ENCODE measurements around the gene APCDD1.
A peak's percentile ranks its signal among the peaks of the same experiment; 100 is the strongest.
"Not testable (repeated sequence)": the region's sequence is repeated elsewhere in the genome, so short reads cannot be mapped to it uniquely, and the experiment has no call there.

Gene APCDD1

DNA sequence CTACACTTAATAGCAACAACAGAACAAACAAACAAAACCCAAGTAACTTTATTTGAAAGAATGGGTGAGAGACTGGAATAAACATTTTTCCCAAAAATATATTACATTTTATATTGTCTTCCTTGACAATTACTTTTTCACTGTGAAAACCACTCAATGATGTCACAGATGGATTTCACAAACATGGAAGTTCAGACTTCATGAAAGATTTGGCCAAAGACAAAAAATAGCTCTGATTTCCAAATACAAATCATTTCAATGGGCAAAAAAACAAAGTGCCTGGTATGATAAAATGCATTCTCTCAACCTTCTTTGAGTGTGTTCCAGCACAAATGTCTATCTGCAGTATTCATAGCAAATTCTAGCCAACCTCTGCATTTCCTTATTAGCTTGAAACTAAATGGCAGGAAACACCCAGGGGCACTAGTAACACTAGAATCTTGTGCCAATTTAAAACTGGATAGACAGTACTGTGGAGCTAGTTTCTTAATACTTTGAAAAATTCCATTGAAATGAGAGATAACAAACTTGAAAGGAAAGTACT is 42.8 kb downstream of the APCDD1 start:
- DNase-seq, result no peak

DNA sequence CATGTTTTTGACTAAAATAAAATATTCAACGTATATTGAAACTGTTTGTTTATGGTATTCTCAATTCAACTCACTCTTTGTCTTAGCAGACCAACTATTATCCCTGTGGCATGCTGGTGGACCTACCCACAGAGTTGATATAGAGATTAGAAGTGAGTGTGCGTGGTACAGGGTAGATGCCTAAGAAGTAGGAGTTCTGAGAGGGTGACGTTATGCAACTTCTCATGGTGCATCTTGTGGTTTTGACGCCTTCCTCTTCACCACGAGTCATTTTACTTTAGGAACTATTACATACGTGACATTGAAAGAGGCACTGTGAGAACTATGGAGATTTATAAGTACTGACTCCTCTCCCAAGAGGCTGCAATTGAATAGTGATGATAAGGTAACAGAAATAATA is 44.8 kb downstream of the APCDD1 start:
- no peak for DNase-seq

DNA sequence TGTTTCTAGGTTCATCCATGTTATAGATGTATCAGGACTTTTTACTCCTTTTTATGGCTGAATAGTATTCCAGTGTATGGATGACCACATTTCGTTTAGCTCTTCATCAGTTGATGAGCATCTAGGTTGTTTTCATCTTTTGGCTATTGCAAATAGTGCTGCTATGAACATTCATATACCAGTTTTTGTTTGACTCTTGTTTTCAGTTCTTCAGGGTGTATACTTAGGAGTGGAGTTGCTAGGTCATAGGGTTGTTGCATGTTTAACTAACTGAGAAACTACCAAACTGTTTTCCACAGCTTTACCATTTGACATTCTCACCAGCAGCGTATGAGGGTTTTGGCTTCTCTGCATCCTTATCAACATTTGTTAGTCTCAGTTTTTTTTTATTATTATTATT is 45.6 kb downstream of the APCDD1 start:
- no peak for DNase-seq

DNA sequence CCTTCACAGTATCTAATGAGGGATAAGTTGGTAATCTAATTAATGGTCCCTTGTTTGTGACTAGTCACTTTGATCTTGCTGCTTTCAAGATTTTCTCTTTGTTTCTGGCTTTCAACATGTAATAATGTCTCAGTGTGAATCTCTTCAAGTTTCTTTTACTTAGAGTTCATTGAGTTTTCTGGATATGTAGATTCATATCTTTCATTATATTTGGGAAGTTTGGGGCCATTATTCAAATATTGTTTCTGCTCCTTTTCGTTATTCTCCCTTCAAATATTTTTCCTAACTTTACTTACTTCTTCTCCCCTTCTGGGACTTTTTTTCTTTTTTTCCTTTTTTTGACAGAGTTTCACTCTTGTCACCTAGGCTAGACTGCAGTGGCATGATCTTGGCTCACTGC is 50.3 kb downstream of the APCDD1 start:
- DNase-seq, result no peak

DNA sequence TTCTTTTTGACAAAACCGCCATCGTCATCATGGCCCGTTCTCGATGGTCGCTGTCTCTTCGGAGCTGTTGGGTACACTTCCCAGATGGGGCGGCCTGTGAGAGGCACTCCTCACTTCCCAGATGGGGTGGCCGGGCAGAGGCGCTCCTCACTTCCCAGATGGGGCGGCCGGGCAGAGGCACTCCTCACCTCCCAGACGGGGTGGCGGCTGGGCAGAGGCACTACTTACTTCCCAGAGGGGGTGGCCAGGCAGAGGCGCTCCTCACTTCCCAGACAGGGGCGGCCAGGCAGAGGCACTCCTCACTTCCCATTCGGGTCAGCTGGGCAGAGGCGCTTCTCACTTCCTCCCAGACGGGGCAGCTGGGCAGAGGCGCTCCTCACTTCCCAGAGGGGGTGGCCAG is 51.5 kb downstream of the APCDD1 start:
- DNase-seq, result not testable (repeated sequence)

DNA sequence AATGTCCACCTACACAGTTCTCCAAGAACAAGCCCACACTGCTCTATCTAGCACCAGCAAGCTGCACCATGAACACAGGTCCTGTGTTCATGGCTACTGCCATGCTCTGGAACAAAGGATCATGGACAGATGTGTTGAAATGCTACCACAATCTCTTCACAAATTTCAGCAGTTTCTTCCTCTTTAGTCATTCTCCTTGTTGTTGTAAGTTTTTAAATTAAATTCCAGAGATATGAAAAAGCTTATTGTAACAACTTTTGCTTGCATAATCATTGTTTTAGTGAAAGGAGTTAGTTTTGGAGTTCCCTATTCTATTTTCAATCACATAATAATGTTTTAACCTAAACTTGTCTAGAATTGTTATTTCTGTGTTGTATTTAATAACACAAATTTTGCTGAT is 54.2 kb downstream of the APCDD1 start:
- no peak for DNase-seq

DNA sequence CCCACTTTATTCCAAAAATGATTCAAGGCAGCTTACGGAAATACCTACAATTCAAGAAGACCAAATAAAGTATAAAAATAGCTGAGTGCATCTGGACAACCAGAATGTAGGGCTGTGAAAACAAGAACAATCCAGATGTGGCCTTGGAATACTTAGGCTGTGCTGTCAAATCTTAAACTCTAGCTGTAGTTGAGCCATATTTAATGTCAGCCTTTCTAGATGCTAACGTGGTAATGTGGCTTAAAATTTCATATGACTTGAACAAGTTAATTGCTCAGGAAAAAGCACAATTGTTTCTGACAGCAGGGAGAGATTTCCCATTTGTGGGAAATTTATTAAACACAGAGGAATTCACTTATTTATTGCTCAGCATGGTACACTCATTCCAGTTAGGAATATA is 56.8 kb downstream of the APCDD1 start:
- DNase-seq, result no peak

DNA sequence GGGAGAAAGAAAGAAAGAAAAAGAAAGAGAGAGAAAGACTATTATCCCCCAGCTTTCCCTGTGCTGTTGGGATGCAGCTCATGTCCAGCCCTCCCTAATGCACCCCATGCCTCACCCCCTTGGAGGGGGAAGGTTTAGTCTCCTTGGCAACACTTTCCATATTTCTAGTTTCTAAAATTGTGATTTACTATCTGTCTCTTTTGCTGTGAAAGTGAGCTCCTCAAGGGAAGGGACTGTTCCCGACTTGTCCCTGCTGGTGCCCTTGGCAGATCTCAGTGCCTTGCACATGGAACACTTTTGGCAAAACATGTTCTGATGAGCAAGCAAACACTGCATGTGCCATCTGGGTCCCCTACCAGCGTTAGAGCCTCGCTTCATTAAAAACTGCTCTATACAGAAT is 59.6 kb downstream of the APCDD1 start:
- no peak for DNase-seq

DNA sequence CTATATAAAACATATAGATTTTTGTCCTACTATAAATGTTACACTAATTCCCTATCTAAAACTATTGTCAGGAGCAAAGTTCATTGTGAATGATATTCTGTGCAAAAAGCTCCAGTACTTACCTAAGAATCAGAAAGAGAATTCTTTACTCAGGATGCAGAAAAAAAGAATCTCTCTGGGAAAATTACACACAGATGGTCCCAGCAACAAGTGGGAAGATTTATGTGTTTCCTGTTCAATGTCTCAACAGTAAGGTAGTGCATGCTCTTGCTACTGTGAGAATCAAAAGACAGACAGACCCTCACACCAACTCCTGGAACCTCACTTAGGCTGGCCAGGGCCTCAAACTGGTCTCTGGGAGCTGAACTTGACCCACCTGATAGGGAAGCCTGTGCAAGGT is 60.2 kb downstream of the APCDD1 start:
- DNase-seq, result no peak

DNA sequence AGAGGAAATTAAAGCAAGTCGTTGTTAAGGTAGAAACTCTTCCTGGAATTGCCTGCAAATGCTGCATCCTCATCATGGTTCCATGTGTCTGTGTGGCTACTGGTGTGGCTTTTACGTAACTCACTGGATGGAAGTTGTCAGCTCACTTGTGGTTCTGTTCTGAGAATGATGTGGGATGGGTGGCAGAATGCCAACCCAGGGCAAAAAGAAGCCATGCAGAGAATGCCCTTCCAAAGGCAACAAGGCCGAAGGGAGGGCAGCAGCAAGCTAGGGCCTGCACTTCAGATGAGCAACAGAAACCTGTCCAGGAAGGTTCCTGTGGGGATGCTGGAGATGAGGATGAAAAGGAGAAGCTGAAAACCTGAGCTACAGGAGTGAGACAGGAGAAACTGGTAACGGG is 61.0 kb downstream of the APCDD1 start:
- DNase-seq, result no peak

DNA sequence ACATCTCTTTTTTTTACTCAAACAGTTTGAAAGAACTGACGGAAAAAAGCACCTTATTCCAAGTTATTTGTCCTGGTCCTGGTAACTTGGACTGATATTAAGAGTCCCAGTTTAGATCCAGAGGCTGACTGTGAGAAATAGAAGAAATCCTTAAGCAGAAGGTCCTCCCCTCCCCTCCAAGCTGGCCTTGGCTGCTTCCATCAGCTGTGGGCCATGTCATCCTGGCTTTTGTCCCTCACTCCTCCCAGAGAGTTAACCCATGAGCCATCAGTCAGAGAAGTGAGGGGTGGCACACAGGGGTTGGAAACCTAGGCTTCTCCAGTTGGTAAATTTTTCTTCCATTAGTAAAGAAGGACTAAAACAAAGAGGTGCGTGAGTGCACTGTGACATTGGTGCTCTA is 61.6 kb downstream of the APCDD1 start:
- no peak for DNase-seq

DNA sequence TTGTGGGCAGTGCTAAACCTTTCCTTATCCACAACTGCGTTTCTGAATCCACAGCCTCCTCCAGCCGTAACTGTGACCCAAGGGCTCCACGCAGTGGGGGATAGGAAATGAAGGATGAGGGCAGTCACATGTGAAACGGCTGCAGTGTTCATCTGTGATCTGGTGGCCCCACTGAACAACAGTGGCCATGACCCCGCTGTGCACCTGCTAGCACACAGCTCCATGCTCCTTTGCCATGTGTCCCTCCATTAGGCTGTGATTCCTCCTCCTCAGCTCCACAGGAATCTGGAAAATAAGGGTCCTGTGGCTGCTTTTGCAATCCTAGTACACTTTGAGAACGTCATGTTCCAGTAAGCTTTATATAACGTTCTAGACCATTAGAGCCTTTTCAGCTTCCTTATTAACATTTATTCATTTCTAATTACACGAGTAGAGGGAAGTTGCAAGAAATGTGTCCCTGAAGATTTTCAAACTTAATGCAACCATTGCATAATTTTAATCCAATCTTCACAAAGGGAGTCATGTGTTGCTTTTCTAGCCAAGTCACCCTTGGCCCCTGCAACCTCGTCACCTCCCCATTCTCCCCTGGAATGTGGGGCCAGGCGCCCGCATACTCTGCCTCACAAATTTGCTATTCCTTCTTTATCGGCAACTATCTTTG is 64.3 kb downstream of the APCDD1 start:
- no peak for DNase-seq

DNA sequence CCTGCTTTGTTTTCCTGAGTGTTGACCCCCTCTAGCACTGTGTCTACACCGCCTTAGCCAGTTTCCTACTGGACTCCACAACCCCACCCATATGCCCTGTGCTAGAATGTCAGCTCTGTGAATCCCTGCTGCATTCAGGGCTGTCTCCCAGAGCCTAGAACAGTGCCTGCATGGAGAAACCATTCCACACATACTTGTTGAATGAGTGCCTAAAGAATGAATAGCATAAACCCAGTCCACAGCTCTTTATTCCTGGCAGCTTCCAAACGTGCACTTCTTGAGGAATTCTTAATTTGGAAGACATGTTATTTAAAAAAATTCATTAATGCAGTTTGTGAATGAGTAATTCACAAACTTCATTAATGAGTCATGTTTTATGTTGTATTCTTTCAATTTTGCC is 64.9 kb downstream of the APCDD1 start:
- DNase-seq, result no peak

DNA sequence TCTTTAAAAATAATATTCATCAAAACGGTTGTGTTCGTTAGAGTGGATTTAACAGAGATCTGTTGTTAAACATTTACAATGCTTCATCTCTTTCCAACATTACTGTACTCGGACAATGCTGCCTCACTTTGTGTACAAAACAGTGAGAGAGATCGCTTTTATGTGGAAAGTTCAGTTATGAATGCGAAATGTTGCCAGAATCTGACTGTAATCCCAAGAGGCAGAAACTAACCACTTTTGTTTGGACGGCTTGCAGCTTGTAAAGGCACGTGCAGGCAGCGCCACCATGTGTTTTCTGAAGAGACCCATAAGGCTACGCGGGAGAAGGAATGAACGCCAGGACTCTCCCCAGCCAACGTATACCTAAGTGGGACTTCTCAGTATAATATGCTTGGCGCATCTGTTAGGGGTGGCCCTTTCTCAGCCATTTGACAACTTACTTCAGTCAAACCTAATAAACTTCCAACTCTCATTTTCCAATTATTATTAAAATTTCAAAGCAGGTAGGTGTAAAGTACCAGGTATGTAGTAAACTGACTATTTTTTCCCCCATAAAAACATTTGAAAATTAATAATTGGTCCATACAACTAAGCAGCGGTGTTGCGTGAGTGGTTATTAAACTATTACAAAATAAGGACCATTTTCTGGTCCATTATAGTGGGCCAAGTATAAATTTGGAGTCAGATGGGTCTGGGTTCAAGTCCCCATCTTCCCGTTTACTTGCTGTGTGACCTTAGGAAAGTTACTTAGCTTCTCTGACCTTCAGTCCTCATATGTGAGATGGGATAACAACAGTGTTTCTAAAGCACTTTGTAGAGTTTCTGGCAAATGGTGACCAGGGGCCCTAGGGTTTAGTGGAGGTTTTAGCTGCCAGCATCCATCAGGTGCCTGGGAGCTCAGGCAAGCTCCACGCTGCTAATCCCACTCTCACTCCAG is 65.8 kb downstream of the APCDD1 start:
- DNase-seq, result peak; percentile 22

DNA sequence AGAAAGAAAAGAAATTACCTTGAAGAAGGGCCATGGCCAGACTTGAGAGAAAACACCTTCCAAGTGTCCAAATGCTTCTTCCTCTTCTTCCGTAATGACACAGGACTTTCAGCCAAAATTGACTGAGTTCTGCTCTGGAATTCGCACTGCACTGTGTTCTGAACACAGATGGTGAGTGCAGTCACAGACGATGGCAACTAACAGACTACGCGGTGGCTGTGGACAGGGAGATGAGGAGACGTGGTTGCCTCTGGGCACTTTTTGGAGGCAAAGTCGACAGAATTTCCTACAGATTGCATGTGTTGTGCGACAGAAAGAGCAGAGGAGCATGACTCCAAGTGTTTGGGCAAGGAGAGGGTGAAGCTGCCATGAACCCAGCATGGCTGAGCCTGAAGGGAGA is 67.1 kb downstream of the APCDD1 start:
- no peak for DNase-seq

DNA sequence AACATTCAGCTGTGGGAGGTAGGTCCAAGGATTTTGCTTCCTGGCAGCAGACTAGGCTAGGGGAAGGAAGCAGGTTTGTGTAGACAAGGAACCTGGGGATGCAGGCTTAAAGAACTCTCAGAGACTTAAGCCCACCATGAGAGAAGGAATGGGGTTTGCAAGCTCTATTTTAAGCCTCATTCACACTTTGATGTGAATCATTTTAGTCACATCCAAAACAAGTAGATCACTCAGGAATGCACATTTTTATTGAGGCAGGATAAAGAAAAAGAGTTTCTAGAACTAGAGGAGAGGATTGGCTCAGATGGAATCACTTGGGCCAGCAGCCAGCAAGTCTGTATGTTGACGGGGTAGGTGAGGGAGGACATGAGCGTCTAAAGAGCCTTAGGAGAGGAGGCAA is 68.1 kb downstream of the APCDD1 start:
- DNase-seq, result no peak

DNA sequence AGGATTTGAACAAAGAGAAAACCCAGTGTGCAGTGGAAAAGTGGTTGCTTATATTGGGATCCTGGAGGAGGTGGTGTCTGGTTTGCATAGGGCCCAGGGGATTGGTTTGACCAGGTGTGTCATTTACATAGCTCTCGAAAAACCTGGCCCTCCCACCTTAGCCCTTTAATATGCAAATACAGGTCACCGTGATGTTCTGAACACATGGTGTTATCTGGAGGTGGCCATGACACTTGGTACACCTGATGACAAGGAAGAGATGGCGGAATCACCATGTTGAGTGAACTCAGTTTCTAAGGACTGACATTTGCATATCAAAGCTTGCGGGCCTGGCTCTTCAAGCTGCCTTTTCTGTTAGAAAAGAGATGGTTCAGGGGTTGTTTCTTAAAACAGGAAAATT is 69.1 kb downstream of the APCDD1 start:
- DNase-seq, result no peak

DNA sequence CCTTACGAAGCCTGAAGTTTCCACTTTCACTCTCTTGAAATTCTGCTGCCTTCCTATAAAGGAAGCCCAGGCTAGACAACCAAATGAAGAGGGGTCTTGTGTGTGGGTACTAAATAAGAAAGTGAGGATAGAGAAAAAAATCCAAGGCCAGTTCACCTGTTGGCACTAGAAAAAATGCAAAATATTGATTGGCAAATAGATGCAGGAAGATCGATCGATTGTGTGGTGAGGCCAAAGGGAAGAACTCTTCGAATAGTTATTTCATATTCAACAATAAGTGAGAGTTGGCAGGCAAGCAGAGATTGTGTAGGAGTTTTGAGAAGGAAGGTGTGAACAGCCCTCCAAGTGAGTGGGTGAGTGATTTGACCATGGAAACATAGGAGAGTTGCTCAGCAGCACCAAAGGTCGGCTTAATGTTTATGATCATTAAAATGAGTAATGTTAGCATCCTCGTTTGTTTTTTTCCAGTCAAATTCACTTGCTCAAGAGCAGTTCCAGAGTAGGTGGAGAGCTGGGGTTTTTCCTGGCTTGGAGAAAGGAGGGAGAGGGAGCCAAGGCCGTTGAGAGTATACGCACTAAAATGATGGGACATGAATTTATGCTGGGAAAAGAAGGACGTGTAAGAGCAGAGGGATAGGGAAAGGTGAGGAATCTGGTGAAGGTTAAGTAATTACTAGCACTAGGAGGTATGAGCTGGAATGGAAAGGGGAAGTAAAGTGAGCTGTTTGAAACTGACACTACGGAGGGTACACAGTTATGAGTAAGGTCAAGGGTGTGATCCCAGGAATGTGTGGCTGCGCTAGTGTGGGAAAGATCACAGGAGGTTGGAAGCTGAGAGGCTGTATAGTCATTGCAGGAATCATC is 70.3 kb downstream of the APCDD1 start:
- no peak for DNase-seq

DNA sequence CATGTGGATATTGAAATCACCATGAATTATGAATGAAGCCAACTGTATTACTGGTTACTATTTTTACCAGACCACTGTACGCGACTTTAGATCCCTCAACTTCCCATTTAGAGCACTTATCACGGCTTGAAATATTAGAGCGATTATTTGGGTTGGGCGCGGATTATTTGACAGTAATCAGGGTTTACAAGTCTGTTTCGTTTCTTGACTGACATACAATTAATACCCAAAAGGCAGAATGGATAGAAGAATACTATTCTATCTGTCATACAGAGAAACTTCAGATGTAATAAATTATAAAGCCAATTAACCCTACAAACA is 70.9 kb downstream of the APCDD1 start:
- no peak for DNase-seq

DNA sequence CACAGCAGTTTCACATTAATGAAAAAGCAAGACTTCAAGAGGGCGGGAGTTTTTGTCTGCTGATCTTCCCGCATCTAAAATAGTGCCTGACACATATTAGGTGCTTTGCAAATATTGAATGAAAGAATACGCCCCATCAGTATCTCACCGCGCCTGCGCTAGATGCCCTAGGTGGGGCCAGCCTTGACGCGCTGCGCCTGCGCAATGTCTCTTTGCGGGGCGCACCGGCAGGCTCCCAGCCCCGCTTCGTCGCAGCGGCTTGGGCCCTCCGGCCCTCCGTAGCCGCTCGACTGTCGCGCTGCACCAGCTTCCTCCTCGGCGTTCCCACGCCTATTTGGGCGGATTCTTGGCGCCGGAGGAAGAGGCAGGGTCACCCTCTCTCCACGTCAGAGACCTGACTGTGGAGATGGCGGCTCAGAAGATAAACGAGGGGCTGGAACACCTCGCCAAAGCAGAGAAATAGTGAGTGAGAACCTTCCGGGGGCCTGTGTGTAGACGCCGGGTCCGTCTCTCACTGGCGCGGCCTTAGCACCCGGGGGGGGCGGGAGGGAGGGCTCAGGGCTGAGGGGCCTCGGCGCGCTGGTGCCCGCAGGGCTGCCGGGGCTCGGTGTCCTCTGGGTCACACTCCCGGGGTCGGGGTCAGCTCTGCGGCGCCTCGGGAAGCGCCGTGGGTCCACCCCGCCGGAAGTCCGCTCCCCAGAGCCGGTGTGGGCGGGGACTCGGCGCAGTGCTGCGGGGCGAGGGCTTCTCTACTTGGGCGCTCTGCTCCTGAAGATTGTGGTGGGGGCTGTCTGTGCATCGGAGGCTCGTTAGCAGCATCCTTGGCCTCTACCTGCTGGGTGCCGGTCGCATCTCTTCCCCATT is 71.5 kb downstream of the APCDD1 start, which contains the start of gene NAPG:
NAPG (plus strand) TSS at position 331 of the 864 bp plus-strand sequence; CDS start at position 407, 76 bp downstream.
- no peak for DNase-seq

DNA sequence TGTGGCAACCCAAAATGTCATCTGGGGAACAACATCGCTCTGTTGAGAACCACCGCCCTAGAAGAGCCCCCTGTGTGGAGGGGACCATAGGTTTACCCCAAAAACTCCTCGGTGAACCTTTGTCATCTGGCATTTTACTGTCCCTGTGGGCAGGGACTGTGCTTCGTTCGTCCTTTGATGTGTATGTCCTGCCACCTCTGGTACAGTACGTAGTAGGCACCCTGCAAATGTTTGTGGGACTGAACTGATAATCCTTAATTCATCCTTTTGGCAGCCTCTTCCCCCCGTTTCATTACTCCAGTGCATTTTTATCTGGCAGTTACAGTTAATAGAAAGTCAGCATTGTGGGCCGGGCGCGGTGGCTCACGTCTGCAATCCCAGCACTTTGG is 72.1 kb downstream of the APCDD1 start:
- DNase-seq, result no peak

DNA sequence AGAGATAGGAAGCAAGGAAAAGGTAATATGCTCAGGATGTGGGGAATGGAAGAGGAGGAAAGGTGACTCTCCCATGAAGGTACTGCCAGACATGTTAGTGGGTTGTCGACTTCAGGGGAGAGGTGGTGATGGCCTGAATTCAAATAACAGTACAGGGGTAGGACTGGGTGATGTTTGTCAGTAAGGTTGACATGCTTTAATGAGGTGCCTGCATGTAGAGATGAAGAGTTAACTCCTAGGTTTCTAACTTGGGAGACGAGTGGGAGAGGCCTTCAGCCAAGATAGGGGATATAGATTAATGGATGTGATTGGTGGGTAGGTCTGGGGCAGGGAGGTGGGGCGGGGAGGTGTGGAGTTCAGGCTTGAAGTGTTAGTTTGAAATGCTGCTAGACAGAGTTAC is 74.0 kb downstream of the APCDD1 start:
- no peak for DNase-seq
